SU-DHL-6 (cell line): ENCODE results near the gene PRPF40A.
A peak's percentile ranks its signal among the peaks of the same experiment; 100 is the strongest.

Experiments
- H2AFZ ChIP-seq: fragments of 200-600 bp; sonication (generic); 2 replicates; pipeline ENCODE4 v1.6.1; 2014; ENCODE audit warnings: low read depth, mild to moderate bottlenecking, moderate library complexity, mixed read lengths, antibody characterized with exemption, low read length; ENCODE audit not compliant: severe bottlenecking
- H3F3A ChIP-seq: fragments of 200-600 bp; shearing (Covaris generic); 2 replicates; pipeline ENCODE4 v1.6.0; 2016; ENCODE audit warnings: antibody characterized with exemption, mild to moderate bottlenecking; ENCODE audit not compliant: insufficient read depth
- H3K27ac ChIP-seq: fragments of 200-600 bp; sonication (generic); 2 replicates; pipeline ENCODE4 v1.5.1; 2016; ENCODE audit warnings: low read depth, mild to moderate bottlenecking, low read length, moderate library complexity, mixed read lengths
- H3K27me3 ChIP-seq: fragments of 200-600 bp; sonication (generic), shearing (Covaris generic); 2 replicates; pipeline ENCODE4 v1.6.0; 2014; ENCODE audit warnings: mild to moderate bottlenecking, low read length
- H3K36me3 ChIP-seq: fragments of 200-600 bp; sonication (generic); 2 replicates; pipeline ENCODE4 v1.6.1; 2014; ENCODE audit warnings: mild to moderate bottlenecking, low read length, mixed read lengths
- H3K4me2 ChIP-seq: fragments of 300-600, 200-600 bp; shearing (Covaris generic), sonication (generic); 2 replicates; pipeline ENCODE4 v1.6.0; 2014; ENCODE audit warnings: low read length, low read depth, mild to moderate bottlenecking; ENCODE audit not compliant: poor library complexity, severe bottlenecking
- H3K4me3 ChIP-seq: fragments of 200-600 bp; sonication (generic); 2 replicates; pipeline ENCODE4 v1.5.1; 2014; ENCODE audit warnings: antibody characterized with exemption, low read length, mild to moderate bottlenecking, mixed read lengths; ENCODE audit not compliant: insufficient read depth, poor library complexity, severe bottlenecking
- H3K79me2 ChIP-seq: fragments of 200-600 bp; sonication (generic); 2 replicates; pipeline ENCODE4 v1.6.1; 2014; ENCODE audit warnings: mild to moderate bottlenecking, low read length, moderate library complexity; ENCODE audit not compliant: insufficient read depth
- H3K9ac ChIP-seq: fragments of 200-600 bp; sonication (generic); 2 replicates; pipeline ENCODE4 v1.7.0; 2014; ENCODE audit warnings: mild to moderate bottlenecking, low read length
- H3K9me2 ChIP-seq: fragments of 200-600 bp; sonication (generic); replicated peaks from 2 replicates; pipeline ENCODE4 v1.6.1; 2014; ENCODE audit warnings: low read length; ENCODE audit not compliant: insufficient read depth
- H3K9me3 ChIP-seq: fragments of 200-600 bp; sonication (generic); 2 replicates; pipeline ENCODE4 v1.6.1; 2014; ENCODE audit warnings: low read length, mixed read lengths; ENCODE audit not compliant: insufficient read depth
- H4K20me1 ChIP-seq: fragments of 200-600 bp; sonication (generic); 2 replicates; pipeline ENCODE4 v1.6.1; 2014; ENCODE audit warnings: low read depth, mild to moderate bottlenecking, antibody characterized with exemption, low read length, moderate library complexity, mixed read lengths
- CTCF ChIP-seq: fragments of 200-600 bp; sonication (generic); IDR thresholded peaks from one replicate; pipeline ENCODE4 v1.5.1; 2017; ENCODE audit warnings: antibody characterized with exemption, mild to moderate bottlenecking, low read length, moderate library complexity; ENCODE audit not compliant: insufficient read depth, poor library complexity, severe bottlenecking
- EZH2phosphoT487 ChIP-seq: fragments of 200-600 bp; sonication (generic), shearing (Covaris generic); conservative IDR thresholded peaks from 2 replicates; pipeline ENCODE4 v1.6.1; 2018; ENCODE audit warnings: mild to moderate bottlenecking, antibody characterized with exemption, low read length, moderate library complexity, mixed read lengths

Gene PRPF40A

GRCh38 chr2:152611458-152612231 lies 105.6 kb downstream of the PRPF40A start:
- Histone ChIP-seq H3K79me2 (no peaks in the 10 kb centered on the region), H3K9me2 (no peaks in the 10 kb centered on the region), H3F3A (no peaks in the 10 kb centered on the region), H3K9ac (no peak overlapping the region), H2AFZ (no peak overlapping the region), H3K27me3 (no peaks in the 10 kb centered on the region), H3K4me2 (peak overlapping the region; percentile 33), H3K4me3 (no peak overlapping the region), H3K9me3 (no peaks in the 10 kb centered on the region), H3K27ac (no peak overlapping the region), H3K36me3 (no peaks in the 10 kb centered on the region), H4K20me1 (no peaks in the 10 kb centered on the region)
- no peak for TF ChIP-seq CTCF
- TF ChIP-seq EZH2phosphoT487: no peak

- no peaks in the 10 kb centered on the region for H3K79me2 ChIP-seq
- H3K27ac ChIP-seq: no peak overlapping the region
- no peaks in the 10 kb centered on the region for H3K9me2 ChIP-seq
- H4K20me1 ChIP-seq: no peaks in the 10 kb centered on the region
- TF ChIP-seq EZH2phosphoT487 (no peak), CTCF (no peak)
- no peaks in the 10 kb centered on the region for H3K27me3 ChIP-seq
- H3K4me3 ChIP-seq: no peak overlapping the region
- no peak overlapping the region for H3K4me2 ChIP-seq
- H3K9me3 ChIP-seq: no peaks in the 10 kb centered on the region
- no peaks in the 10 kb centered on the region for H3F3A ChIP-seq
- H3K9ac ChIP-seq: no peak overlapping the region
- H2AFZ ChIP-seq: no peak overlapping the region
- no peaks in the 10 kb centered on the region for H3K36me3 ChIP-seq
These were observed 107.6 kb downstream of the PRPF40A start for GRCh38 chr2:152609699-152610098.

GRCh38 chr2:152609154-152609553 lies 108.1 kb downstream of the PRPF40A start:
- Histone ChIP-seq H3K9me2 (no peaks in the 10 kb centered on the region), H2AFZ (no peak overlapping the region), H3K9ac (no peak overlapping the region), H3K36me3 (no peaks in the 10 kb centered on the region), H3F3A (no peaks in the 10 kb centered on the region), H3K27me3 (no peaks in the 10 kb centered on the region), H3K79me2 (no peaks in the 10 kb centered on the region), H3K27ac (no peak overlapping the region), H4K20me1 (no peaks in the 10 kb centered on the region), H3K4me3 (no peak overlapping the region), H3K9me3 (no peaks in the 10 kb centered on the region), H3K4me2 (no peak overlapping the region)
- TF ChIP-seq CTCF: no peak
- no peak for TF ChIP-seq EZH2phosphoT487
